GM19193 (cell line): ENCODE data around the gene GCNT2.

Source experiments
- POLR2A ChIP-seq: IDR thresholded peaks from 4 replicates; pipeline ENCODE4 v1.6.1; 2011; ENCODE audit not compliant: insufficient read depth, insufficient read length; ENCODE audit errors: extremely low read depth

GCNT2 gene

DNA sequence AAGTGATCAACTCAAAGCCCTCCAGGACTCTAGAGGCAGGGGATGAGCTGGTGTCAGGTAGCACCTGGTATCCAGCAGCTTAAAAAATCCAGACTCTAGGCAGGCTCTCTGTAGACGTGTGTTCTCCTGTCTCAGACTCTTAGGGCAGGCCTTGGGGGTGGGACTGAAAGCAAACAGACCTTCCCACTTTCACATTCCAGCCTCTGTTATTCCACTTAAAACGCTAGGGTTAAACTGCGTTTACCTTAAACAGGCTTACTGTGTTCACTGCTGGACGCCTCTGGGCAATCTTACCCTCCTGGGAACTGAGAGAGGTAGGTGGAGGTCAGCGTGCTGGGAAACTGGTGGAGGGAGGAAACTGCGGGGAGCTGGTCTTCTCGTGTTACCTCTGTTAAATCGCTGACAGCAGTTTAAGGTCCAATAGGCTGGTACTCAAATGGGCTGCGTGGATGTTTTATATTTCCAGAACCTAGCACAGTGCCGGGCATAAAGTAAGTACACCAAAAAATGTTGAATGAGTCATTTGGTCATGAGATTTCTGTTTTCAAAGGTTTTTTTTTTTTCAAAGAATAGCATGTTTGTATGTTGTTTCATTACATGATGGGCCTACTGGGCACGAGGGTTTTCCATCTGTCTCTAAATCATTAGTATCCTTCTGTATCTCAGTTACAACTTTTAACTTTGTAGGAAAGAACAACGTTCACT lies at the start of gene GCNT2:
GCNT2 (plus strand) TSS at position 248 of the 705 bp plus-strand sequence. CDS start 7,561 bp downstream, outside the sequence.
- TF ChIP-seq POLR2A: no peak

DNA sequence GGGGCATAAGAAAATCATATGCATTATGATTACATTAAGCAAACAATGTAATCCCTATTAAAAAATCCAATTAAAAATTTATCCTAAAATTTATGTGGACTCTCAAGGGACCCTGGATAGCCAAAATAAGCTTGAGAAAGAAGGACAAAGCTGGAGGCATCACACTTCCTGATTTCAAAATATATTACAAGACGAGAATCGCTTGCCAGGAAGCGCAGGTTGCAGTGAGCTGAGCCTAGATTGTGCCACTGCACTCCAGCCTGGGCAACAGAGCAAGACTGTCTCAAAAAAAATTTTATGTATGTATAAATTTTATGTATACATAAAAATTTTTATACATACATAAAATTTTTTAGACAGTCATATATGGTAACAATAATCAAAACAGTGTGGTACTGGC lies 48.5 kb upstream of the GCNT2 start:
- no peak for TF ChIP-seq POLR2A

DNA sequence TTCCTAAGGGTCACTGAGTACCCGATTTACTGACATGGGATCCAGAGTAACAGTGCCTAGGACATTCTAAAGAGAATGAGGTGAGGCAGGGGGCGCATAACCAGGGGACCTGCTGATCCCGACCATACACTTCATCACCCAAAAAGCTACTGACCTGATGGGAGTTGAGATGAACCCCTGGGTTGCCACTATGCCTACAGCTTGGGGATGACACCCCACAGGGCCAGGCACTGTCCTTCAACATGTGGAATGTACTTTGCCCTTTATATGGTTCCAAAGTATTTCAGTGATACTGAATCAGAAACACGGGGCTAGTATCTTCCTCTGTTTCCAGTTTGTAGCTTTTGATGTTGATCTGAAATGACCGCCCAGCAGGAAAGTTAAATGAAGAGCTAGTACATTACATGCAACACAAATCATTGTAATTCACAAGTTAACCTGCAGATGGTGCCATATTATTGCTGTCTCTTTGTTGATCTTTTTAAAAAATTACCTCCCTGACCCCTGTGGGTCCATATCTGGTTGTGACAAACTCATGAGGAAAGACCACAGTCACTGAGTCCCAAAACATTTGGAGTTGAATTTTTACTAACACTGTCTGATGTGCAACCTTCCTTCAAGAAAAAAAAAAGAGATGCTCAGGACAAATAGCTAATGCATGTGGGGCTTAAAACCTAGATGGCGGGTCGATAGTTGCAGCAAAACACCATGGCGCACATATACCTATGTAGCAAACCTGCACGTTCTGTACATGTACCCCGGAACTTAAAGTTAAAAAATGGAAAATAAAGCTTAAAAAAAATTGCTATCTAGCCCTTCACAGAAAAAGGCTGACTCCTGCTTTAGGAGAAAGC lies 42.7 kb upstream of the GCNT2 start:
- TF ChIP-seq POLR2A: no peak

DNA sequence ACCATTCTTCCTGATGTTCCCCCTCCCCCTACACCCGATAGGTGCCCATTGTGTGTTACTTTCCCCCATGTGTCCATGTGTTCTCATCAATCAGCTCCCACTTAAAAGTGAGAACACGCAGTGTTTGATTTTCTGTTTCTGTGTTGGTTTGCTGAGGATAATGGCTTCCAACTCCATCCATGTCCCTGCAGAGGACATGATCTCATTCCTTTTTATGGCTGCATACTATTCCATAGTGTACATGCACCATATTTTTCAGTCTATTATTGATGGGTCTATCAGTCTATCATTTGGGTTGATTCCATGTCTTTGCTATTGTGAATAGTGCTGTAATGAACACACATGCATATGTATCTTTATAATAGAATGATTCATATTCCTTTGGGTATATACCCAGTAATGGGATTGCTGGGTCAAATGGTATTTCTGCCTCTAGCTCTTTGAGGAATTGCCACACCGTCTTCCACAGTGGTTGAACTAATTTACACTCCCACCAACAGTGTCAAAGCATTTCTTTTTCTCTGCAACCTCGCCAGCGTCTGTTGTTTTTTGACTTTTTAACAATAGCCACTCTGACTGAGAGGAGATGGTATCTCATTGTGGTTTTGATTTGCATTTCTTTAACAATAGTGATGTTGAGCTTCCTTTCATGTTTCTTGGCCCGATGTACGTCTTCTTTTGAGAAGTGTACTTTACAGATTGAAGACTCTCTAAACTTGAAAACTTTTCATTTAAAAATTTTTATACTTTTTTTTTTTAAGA lies 41.0 kb upstream of the GCNT2 start:
- TF ChIP-seq POLR2A: no peak

DNA sequence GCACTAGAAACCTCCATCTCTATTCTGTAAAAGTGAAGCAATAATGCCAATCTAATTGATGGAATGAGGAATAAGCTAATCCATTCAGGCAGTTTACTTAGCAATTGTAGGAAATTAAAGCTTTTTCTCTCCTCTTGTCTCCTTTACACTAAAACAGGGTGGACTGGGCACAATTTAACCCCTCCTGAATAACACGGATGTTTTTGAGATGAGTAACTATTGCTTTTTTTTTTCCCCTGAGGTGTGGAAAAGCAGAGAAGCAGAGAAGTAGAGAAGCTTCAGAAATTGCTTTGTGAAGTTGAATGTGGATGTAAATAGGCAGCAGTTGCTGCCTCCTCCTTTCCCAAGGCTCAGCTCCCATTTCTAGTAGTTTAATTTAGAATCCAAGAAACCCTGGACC lies 40.0 kb upstream of the GCNT2 start:
- no peak for TF ChIP-seq POLR2A

DNA sequence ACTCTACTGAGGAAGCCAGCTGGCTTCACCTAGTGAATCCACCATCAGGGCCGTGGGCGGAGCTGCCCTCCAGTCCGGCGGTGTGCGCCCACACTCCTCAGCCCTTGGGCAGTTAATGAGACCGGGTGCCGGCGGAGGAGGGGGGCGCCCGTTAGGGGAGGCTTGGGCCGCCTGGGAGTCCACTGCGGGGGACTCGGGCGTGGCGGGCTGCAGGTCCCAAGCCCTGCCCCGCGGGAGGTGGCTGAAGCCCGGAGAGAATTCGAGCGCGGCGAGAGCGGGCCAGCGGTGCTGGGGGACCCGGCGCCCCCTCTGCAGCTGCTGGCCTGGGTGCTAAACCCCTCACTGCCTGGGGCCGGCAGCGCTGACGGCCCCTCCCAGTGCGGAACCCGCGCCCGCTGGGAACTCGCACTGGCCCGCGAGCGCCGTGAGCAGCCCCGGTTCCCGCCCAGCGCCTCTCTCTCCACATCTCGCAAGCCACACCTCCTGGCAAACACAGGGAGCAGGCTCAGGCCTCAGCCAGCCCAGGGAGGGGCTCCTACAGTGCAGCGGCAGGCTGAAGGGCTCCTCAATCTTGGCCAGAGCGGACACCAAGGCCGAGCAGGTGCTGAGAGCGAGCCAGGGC lies 38.4 kb upstream of the GCNT2 start:
- no peak for TF ChIP-seq POLR2A

DNA sequence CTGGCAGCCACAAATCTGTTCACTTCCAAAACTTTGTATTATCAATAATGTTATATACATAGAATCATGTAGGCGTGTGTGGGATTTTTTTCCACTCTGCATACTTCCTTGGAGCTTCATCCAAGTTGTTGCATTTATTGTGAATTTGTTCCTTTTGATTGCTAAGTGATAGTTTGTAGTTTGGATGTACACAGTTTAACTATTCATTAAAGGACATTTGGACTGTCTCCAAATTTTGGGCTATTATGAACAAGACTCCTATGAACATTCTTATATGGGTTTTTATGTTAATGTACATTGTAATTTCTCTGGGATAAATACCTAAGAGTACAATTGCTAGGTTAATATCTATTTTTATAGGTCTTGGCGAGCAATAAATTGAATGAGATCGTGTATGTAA lies 36.2 kb upstream of the GCNT2 start:
- no peak for TF ChIP-seq POLR2A

DNA sequence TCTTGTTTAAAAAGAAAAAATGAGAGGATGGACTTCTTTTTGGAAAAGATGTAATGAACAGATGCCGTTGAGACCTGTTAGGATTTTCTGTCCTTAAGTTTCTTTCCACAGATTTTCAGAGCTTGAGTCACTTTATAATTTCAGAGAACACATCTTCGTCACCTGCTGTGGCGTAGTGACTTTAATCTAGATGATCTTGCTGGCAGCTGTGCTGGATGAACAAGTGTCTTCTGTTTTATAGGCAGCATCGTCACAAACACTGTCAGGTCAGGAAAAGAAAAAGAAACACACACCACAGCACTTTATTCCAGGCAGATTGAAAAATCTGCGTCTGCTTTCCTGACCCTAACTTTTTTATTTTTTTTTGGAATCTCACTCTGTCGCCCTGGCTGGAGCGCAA lies 35.7 kb upstream of the GCNT2 start:
- TF ChIP-seq POLR2A: no peak

DNA sequence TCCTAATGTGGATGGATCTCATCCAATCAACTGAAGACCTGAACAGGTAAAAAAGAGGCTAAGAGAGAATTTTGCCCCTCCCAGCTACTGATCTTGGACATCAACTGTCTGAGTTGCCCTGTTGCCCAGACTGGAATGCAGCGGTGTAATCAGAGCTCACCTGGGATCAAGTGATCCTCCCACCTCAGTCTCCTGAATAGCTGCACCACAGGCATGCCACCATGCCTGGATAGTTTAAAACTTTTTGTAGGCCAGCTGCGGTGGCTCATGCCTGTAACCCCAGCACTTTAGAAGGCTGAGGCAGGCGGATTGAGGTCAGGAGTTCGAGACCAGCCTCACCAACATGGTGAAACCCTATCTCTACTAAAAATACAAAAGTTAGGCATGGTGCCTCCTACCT lies 34.9 kb upstream of the GCNT2 start:
- TF ChIP-seq POLR2A: no peak

DNA sequence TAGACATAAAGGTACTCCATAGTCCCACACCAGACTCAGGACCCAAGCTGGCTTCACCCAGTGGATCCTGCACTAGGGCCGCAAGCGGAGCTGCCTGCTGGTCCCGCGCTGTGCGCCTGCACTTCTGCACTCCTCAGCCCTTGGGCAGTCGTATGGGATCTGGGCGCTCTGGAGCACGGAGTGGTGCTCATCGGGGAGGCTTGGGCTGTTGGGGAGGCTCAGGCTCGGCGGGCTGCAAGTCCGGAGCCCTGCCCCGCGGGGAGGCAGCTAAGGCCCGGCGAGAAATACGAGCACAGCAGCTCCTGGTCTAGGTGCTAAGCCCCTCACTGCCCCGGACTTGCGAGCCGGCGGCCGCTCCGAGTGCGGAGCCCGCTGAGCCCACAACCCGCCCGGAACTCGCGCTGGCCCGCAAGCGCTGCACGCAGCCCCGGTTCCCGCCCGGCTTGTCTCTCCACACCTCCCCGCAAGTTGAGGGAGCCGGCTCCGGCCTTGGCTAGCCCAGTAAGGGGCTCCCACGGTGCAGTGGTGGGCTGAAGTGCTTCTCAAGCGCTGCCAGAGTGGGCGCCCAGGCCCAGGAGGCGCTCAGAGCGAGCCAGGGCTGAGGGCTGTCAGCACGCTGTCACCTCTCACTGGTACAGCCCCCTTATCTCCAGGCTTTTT lies 33.4 kb upstream of the GCNT2 start:
- TF ChIP-seq POLR2A: no peak

DNA sequence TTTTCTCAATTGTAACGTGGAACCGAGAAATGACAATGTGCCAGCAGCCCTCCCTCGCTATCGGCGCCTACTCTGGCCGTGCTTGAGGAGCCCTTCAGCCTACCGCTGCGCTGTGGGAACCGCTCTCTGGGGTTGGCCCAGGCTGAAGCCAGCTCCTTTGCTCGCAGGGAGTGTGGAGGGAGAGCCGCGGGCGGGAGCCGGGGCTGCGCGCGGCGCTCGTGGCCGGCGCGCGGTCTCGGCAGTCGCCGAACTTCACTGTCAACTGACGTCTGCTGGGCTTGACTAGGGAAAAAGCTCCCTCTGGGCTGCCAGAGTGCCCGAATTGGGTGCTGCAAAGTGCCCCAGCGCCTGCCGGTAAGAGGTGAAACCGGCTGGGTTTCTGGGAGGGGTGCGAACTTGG lies 29.7 kb upstream of the GCNT2 start:
- TF ChIP-seq POLR2A: no peak

DNA sequence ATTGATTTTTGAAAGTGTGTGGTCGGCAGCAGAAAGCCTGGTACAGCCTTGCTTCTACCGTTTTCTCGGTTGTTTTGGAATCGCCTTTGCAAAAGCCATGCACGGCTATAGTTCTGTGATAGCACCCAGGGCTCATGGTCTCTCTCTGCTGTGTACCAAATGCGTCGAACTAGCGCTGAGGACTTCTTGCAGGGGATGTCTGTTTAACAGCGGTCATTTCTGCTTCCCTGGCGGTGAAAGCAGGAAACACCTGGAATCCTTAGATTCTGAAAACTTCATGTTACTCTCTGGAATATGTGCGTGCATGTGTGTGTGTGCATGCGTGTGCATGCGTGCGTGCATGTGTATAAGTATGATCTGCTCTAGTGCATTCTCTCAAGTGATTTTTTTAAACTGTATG lies 26.1 kb upstream of the GCNT2 start:
- no peak for TF ChIP-seq POLR2A

DNA sequence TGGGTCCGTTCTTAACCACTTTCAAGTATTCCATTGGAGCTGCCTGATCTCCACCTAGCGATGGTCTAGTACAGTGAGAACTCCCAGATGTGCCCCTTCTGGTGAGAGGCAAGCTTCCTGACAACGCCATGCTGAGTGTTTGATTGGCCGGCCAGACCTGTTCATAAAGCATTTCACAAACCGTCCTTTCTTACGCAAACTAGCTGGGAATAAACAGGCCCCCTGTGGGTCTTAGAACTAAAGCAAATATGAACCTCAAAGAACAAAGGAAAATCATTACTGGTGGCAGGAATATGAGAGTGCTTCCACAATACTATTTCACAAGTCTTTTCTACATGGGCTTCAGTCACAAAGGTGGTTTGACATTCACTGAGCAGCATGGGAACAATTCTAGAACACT lies 15.6 kb upstream of the GCNT2 start:
- TF ChIP-seq POLR2A: no peak

DNA sequence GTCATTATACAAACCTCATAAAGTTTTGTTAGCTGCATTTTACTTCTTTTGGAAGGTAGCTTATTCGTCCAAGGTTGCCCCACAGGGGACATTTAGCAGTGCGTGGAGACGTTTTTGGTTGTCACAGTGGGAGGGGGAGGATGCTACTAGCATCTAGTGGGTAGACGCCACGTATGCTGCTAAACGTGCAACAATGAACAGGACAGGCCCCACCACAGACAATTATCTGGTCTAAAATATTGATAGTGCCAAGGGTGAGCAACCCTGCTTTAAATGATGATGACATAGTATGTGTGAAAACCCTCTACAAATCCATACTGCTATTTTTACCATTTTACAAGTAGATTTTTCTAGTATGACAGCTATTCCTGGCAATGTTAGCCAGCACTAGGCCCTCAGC lies 13.9 kb upstream of the GCNT2 start:
- no peak for TF ChIP-seq POLR2A
